Measurements from ENCODE around the gene GLTP.
A peak's percentile ranks its signal among the peaks of the same experiment; 100 is the strongest.
"Not testable (repeated sequence)": the region's sequence is repeated elsewhere in the genome, so short reads cannot be mapped to it uniquely, and the experiment has no call there.

Gene GLTP

DNA sequence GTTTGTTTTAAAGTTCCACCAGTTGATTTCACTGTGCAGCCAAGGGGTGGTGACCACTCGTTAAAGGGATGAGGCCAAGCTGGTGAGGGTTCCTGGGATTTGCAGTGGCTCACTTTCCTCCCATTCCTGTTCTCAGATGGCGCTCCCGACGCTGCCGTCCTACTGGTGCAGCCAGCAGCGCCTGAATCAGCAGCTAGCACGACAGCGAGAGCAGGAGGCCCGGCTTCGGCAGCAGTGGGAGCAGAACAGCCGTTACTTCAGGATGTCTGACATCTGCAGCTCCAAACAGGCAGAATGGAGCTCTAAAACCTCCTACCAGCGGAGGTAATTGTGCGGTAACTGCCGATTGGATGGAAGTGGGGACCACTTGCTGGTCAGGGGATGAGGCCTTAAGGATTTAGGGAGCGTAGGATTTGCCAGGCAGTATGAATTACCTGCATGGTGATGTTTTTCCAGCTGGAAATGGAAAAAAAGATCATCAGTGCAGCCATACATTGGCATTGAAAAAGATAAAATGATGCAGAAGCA, 22.6 kb upstream of the GLTP start:
- no peak for DNase-seq (ENCODE audit: low spot score)

DNA sequence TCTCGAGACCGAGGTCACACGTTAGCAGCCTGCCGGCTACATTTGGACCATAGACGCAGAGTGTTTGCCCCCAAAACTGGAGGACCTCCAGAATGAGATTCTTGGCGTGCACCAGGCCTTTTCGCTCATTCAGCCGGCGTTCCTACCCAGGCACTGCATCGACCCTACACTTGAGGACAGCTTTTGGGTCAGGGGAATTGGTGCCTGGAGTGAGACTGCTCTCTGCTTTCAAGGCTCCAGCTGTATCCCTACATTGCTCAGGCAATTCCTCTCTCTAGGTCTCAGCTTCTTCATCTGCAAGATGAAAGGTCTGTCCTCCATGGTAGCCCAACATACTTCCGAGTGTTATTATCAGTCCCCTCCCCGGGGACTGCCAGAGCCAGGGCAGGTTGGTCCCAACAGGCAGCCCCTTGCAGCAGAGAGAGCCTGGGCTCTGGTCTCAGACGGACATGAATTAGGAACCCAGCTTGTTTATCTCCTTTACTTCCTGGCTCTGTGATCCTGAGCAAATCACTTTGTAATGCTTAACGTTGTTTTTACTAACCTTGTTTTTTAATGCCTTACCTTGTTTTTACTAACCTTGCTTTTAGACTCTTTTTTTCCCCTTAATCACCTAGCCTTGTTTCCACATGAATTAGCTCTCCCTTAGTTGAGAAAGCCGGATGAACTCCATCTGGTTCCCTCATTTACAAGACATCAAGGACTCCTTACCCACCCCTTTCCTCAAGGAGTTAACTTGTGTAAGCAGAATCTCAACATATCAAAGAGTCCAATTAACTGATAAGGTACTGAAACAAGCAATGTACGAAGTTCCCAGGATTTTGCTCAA, 20.6 kb upstream of the GLTP start:
- peak; percentile 28 for DNase-seq (ENCODE audit: low spot score)

- peak; percentile 87 for DNase-seq (ENCODE audit: low spot score)
Observed at GRCh38 chr12:109899783-109900751, 19.7 kb upstream of the GLTP start, which contains the start of gene TCHP. Gene TCHP, plus strand, starts transcription at chr12:109900274. Its CDS starts 2,753 bp downstream, at chr12:109903027.

DNA sequence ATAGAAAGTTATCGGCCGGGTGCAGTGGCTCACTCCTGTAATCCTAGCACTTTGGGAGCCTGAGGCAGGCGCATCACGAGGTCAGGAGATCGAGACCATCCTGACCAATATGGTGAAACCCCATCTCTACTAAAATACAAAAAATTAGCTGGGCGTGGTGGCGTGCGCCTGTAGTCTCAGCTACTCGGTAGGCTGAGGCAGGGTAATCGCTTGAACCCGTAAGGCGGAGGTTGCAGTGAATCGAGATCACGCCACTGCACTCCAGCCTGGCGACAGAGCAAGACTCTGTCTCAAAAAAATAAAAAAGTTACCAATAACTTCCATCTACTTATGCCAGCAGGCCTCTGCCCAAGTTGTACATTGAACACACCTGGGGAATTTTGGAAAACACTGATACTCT, 19.0 kb upstream of the GLTP start:
- DNase-seq (ENCODE audit: low spot score): not testable (repeated sequence)

- DNase-seq (ENCODE audit: low spot score): no peak
Observed at GRCh38 chr12:109897029-109897428, 16.7 kb upstream of the GLTP start.

DNA sequence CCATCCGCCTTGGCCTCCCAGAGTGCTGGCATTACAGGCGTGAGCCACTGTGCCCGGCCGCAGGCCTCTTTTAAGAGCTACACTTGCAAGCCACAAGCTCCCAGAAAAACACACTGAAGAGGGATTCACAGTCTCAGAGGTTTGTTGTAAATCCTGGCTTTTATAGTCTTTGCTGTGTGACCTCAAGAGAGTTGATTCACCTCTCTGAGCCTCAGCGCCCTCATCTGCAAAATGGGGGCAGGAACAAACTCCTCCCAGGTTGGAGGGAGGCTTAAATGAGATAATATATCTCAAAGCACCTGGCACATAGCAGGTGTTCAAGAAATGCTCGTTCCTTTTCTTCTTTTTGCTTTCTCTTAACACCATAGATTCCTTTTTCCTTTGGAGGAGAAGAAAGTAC, 15.8 kb upstream of the GLTP start:
- no peak for DNase-seq (ENCODE audit: low spot score)

GRCh38 chr12:109894939-109895338, 14.6 kb upstream of the GLTP start:
- DNase-seq (ENCODE audit: low spot score): no peak

GRCh38 chr12:109893261-109893995, 13.1 kb upstream of the GLTP start:
- no peak for DNase-seq (ENCODE audit: low spot score)

DNA sequence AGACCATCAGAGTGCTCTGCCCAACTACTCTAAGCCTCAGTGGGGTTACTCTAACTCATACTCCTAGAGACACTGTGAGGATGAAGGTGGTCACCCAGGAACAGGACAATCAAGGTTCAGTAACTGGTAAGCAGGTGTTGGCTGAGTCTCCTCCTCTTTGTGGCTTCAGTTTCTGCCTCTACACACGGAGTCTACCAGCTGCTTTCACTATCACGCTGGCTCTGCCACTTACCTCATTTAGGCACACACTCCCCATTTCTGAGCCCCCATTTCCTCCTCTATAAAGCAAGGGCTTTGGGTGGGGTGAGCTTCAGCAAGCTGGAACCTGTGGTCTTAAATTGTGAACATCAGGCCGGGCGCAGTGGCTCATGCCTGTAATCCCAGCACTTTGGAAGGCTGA, 12.4 kb upstream of the GLTP start:
- DNase-seq (ENCODE audit: low spot score): no peak

GRCh38 chr12:109892165-109892715, 11.9 kb upstream of the GLTP start:
- DNase-seq (ENCODE audit: low spot score): no peak

DNA sequence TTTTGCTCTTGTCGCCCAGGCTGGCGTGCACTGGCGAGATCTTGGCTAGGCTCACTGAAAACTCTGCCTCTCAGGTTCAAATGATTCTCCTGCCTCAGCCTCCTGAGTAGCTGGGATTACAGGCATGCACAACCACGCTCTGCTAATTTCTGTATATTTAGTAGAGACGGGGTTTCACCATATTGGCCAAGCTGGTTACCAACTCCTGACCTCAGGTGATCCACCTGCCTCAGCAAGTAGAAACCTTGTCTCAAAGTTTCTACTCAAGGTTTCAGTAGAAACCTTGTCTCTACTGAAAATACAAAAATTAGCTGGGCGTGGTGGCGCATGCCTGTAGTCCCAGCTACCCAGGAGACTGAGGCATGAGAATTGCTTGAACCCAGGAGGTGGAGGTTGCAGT, 11.4 kb upstream of the GLTP start:
- not testable (repeated sequence) for DNase-seq (ENCODE audit: low spot score)

- no peak for DNase-seq (ENCODE audit: low spot score)
Observed at GRCh38 chr12:109890620-109891170, 10.4 kb upstream of the GLTP start.

DNA sequence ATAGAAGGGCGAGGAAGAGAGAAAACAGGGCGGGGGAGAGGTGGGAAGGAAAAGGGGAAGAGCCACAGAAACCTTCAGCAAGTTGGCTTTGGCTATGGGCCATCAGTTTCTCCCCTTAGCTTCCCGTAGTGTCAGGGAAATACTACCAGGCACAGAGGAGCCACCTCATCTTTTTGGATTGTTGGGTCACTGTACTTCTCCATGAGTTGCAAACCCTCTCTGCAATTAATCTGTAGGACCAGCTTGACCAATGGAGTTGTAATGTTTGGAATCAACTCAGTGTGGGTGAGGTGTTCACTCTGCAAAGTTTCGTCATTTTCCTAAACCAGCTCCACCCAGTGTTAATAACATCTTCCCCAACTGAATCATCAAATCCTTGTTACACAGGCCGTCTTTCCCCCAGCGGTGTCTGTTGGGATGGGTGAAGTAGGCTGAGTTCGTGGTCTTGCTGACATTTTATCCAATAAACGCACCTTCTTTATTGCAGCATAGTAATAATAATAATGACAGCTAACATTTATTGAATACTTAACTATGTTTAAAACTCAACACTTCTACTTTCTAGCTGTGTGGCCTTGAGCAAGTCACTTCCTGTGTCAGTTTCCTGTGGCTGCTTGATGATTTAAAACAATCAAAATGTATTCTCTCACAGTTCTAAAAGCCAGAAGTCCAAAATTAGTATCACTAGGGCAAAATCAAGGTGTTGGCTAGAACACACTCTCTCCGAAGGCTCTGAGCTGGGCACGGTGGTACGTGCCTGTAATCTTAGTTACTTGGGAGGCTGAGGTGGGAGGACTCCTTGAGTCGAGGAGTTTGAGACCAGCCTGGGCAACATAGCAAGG, 8.1 kb upstream of the GLTP start:
- peak; percentile 96 for DNase-seq (ENCODE audit: low spot score)

DNA sequence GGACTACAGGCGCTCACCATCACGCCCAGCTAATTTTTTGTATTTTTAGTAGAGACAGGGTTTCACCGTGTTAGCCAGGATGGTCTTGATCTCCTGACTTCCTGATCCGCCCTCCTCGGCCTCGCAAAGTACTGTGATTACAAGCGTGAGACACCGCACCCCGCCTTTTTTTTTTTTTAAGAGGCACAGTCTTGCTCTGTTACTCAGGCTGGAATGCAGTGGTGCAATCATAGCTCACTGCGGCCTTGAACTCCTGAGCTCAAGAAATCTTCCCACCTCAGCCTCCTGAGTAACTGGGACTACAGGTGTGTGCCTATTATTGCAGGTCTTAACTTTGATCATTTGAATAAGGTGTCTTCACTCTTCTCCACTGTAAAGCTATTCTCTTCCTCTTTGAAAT, 5.3 kb upstream of the GLTP start:
- DNase-seq (ENCODE audit: low spot score): no peak

- DNase-seq (ENCODE audit: low spot score): no peak
Observed at GRCh38 chr12:109883461-109883860, 3.1 kb upstream of the GLTP start.

DNA sequence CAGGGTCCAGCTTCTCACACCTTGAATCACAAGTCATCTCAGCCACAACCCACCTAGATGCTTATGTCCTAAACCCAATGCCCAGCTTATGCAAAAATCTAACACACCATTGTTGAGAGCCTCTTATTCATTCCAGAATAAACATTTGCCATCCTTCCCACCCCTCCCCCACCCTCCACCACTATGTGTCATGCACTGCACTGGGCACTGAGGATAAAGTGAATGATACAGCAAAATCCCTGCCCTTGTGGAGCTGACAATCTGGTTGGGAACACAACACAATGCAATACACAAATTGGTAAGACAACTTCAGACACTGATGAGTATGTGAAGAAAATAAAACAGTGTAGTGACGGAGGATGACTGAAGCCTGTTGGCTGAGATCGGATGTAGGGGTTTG, 1.4 kb upstream of the GLTP start:
- no peak for DNase-seq (ENCODE audit: low spot score)

GRCh38 chr12:109880938-109881337, 597 bp upstream of the GLTP start:
- DNase-seq (ENCODE audit: low spot score): no peak

GRCh38 chr12:109879351-109880042, 844 bp downstream of the GLTP start:
- DNase-seq (ENCODE audit: low spot score): no peak

DNA sequence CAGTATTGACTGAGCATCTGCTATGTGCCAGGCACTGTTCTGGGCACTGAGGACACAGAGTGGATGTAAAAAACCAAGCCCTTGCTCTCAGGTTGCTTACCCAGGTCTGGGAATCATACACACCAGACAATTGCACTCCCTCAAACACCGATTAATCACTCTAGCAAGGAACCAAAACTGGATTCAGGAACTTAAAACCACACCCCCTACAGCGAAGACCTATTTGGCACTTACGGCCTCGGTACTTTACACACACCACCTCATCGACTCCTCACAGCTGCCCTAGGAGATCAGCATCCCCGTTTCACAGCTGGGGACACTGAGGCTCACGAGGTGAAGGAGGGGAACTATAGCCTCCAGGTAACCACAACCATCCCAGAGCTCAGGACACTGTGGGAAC, 1.6 kb downstream of the GLTP start:
- DNase-seq (ENCODE audit: low spot score): no peak

- DNase-seq (ENCODE audit: low spot score): no peak
Observed at GRCh38 chr12:109878247-109878625, 2.1 kb downstream of the GLTP start.

All from RKO (cell line).